GM21717 (cell line): Measurements from ENCODE around the gene TMEM59.
"Not testable (repeated sequence)": the region's sequence is repeated elsewhere in the genome, so short reads cannot be mapped to it uniquely, and the experiment has no call there.

Experiments
- ATAC-seq: cut with Tn5 transposase; IDR thresholded peaks from one replicate; pipeline ENCODE4 v1.9.1; 2021; ENCODE audit warnings: mild to moderate bottlenecking, moderate library complexity; ENCODE audit not compliant: unreplicated experiment

TMEM59 gene

DNA sequence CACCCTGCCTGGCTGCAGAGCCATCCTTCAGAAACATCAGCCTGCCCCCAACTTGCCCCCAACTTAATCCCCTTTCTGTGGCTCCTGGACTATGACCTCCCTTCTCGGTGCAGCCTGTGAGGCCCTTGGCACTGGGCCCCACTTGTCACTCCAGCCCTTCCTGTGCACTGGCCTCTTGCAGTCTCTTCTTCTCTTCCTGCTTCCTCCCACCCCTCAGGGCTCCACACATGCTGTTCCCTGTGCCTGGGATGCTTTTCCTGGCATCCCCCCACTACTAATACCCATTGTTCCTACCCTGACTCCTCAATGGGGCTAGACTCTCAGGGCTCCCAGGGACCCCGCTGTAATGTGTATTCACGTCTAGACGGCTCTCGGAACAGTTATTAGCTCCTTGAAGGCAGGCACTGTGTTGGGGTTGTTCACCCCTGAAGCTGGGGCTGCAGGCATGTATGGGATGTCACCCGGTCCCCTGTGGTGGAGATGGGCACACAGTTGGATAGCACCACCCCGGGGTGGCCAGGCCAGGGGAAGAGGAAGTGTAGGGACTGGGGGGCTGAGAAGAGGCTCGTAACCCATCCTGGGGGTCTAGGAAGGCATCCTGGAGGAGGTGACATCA, 39.5 kb downstream of the TMEM59 start:
- no peak for ATAC-seq

DNA sequence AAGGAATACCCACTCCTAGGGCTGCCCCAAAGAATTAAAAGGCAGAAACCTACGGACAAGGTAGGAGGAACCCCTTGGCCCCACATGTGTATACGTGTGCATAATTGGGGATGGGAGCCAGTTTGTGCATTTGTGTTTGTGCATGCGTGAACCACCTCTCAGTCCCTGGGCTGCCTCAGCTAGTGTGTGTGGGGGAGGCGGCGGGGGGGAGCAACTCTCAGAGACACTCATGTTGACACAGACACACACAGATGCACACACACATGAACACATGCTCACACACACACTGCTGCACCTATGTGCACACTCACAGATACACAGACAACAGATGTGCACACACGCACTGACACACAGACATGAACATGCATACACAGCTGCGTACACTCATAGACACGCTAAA, 40.1 kb downstream of the TMEM59 start:
- ATAC-seq, result no peak

- no peak for ATAC-seq
Measured at GRCh38 chr1:54012008-54012325, 41.0 kb downstream of the TMEM59 start.

DNA sequence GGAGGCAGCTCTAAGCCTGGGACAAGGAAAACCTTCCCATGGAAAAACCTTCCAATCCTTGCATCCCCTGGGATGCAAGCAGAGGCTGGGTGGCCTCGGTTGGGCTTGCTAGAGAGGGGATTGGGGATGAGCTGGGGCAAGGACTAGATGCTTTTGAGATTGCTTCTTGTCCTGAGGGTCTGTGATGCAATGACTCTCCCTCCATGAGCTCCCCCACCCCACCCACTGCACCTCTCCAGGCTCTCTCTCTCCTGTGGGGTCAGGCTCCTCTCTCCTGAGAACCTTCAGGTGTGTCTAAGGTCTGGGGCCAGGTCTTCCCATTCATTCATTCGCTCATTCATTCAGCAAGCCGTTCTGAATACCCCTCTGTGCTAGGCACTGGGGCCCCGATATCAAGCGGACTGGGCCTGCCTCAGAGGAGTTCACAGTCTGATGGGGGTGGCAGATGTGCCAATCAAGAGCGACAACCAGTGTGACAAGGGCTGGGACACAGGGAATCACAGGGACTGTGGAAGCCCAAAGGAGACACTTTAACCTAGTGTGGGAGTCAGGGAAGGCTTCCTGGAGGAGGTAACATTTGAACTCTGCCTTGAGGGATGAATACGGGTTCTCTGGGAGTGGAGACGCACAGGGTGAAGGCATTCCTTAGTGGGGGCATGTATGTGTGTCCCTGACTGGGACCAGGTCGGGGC, 41.5 kb downstream of the TMEM59 start:
- ATAC-seq, result no peak

- ATAC-seq, result no peak
Measured at GRCh38 chr1:54010415-54011117, 42.4 kb downstream of the TMEM59 start.

GRCh38 chr1:54009406-54009805, 43.6 kb downstream of the TMEM59 start:
- no peak for ATAC-seq

DNA sequence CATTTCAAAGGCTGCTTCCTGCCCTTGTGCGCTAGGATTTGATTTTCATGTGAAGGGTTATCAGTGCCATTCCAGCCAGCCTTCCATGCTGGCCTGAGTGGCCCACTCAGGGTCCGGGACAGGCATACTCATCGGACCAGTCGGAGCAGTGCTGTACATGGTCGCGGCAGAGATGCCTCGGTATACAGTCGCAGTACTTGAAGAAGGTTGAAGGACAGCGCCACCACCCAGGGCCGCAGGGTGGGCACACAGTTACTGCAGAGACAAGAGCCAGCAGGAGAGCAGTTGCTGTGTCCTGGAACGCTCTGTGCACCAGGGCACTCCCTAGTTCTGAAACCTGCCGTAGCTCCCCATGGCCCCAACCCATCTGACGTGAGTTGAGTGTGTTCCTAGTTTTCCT, 44.1 kb downstream of the TMEM59 start:
- ATAC-seq, result no peak

GRCh38 chr1:54007613-54008012, 45.4 kb downstream of the TMEM59 start:
- ATAC-seq, result no peak

GRCh38 chr1:54006508-54006907, 46.5 kb downstream of the TMEM59 start:
- no peak for ATAC-seq

GRCh38 chr1:54004481-54005049, 48.4 kb downstream of the TMEM59 start:
- no peak for ATAC-seq

GRCh38 chr1:54003750-54004480, 49.1 kb downstream of the TMEM59 start:
- not testable (repeated sequence) for ATAC-seq

- no peak for ATAC-seq
Measured at GRCh38 chr1:54003249-54003646, 49.8 kb downstream of the TMEM59 start.

- ATAC-seq, result no peak
Measured at GRCh38 chr1:54002544-54003248, 50.3 kb downstream of the TMEM59 start.

DNA sequence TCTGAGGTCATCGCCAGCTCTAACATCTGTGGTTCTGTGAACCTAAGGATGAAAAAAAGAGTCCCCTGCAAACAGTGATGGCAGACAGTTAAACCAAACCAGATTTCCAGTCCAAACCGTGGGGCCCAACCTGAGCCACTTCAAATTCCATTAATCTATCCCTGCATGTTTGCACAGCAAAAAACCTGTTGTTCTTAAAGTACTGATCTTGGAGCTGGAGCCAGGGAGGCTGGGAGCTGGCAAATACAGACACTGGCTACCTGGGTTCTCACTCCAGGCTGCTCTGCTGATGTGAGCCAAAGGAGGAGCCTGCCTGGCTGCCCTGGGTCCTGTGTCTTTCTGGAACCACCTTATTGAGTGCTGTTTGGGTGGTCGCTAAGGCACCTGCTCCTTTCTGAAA, 51.4 kb downstream of the TMEM59 start:
- ATAC-seq, result no peak

- ATAC-seq, result no peak
Measured at GRCh38 chr1:53999920-54000319, 53.1 kb downstream of the TMEM59 start.

GRCh38 chr1:53998223-53998622, 54.8 kb downstream of the TMEM59 start:
- no peak for ATAC-seq

- ATAC-seq, result no peak
Measured at GRCh38 chr1:53995683-53996082, 57.3 kb downstream of the TMEM59 start.

DNA sequence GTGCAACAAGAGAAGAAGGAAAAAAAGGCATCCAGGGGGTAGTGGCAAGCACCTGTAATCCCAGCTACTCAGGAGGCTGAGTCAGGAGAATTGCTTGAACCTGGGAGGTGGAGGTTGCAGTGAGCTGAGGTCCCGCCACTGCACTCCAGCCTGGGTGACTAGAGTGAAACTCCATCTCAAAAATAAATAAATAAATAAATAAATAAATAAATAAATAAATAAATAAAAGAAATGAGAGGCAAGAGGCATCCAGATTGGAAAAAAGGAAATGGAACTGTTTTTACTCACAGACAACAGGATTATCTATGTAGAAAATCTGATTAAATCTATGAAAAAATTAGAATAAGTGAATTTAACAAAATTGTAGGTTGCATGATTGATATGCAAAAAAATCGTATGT, 58.5 kb downstream of the TMEM59 start:
- ATAC-seq, result not testable (repeated sequence)

GRCh38 chr1:53992085-53992874, 60.7 kb downstream of the TMEM59 start:
- ATAC-seq, result no peak

DNA sequence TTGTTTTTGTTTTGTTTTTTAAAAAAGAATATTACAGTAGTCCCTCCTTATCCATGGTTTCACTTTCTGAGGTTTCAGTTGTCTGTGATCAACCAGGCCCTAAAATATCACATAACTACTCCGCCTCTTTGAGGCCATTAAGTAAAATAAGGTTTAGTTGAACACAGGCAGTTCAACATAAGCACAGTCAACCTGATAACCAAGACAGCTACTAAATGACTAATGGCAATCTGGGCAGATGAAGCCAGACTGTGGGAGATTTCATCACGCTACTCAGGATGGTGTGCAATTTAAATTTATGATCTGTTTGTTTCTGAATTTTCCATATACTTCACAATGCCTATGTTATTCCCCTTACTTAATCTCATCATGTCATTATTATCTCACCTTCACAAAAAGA, 65.1 kb downstream of the TMEM59 start:
- no peak for ATAC-seq
